Measurements from ENCODE around the gene MICOS13.

GRCh38 chr19:5695649-5696195 is 15.4 kb upstream of the MICOS13 start:
- TF ChIP-seq CTCF (IDR thresholded peaks at IDR 0.05; ENCODE audit: extremely low read depth in 1 of 2, insufficient read depth in 1 of 2, low read depth in 1 of 2, low read length in 2 of 2) (no peak), JUN (IDR thresholded peaks at IDR 0.05; ENCODE audit: borderline replicate concordance, insufficient read depth, insufficient read length, low read depth) (no peak), POLR2AphosphoS5 (IDR thresholded peaks at IDR 0.05; ENCODE audit: insufficient read depth, low read depth, low read length) (no peak), POLR2A (IDR thresholded peaks at IDR 0.05; ENCODE audit: low read depth, low read length) (peak; percentile 28), GATA2 (IDR thresholded peaks at IDR 0.05; ENCODE audit: insufficient read depth, insufficient read length, low read depth, low read length) (no peak)
